ENCODE data around the gene COX6B1. TPM values are rescaled to one million over a fixed set of nuclear protein-coding genes. Genes with fewer than 3 reads are reported as not detected.
A peak's percentile ranks its signal among the peaks of the same experiment; 100 is the strongest.
"Not testable (repeated sequence)": the region's sequence is repeated elsewhere in the genome, so short reads cannot be mapped to it uniquely, and the experiment has no call there.

COX6B1 gene
- total and polyA plus RNA-seq, 11 donors, result 944 to 4,659 (median 1,351) TPM

- ATAC-seq (no peak), DNase-seq (no peak)
- Histone ChIP-seq H3K9me3 (no peaks in the 10 kb centered on the region), H3K27ac (no peak overlapping the region), H3K27me3 (peaks cover 5 to 62% (median 31%) of the 10 kb centered on the region in 9 donors), H3K36me3 (no peaks in the 10 kb centered on the region), H3K4me3 (no peak overlapping the region), H3K4me1 (peaks cover 0 to 8% (median 0%) of the 10 kb centered on the region in 12 donors)
- WGBS, 4 donors, result 73 to 83% (median 79%) methylated on average over 15 of the region's 15 CpGs
- intact Hi-C loops (cut with DNase I), result no loop called here
- TF ChIP-seq POLR2A (IDR thresholded peaks at IDR 0.05) (no peak), CTCF (IDR thresholded peaks at IDR 0.05) (no peak)
These were observed 27.5 kb downstream of the COX6B1 start for GRCh38 chr19:35675589-35676140.

GRCh38 chr19:35689836-35690235 is 41.7 kb downstream of the COX6B1 start:
- Histone ChIP-seq H3K4me1 (peaks cover 0 to 4% (median 0%) of the 10 kb centered on the region in 12 donors), H3K27me3 (no peaks in the 10 kb centered on the region), H3K4me3 (no peak overlapping the region), H3K27ac (no peak overlapping the region), H3K36me3 (no peaks in the 10 kb centered on the region), H3K9me3 (no peaks in the 10 kb centered on the region)
- no peak for DNase-seq
- intact Hi-C loops (cut with DNase I), result loop anchor here in 5 of 10 donors (5.0 to 10.0 kb wide), 5 partner anchors 132 to 247 kb away; partner anchors contain the start of gene LRFN3 (in 2 of the 5)
- 47 to 61% (median 59%) methylated on average over 4 of the region's 4 CpGs for WGBS, 4 donors
- no peak for ATAC-seq
- no peak for TF ChIP-seq CTCF (IDR thresholded peaks at IDR 0.05)
- no peak for TF ChIP-seq POLR2A (IDR thresholded peaks at IDR 0.05)

- not testable (repeated sequence) for H3K36me3 ChIP-seq, H3K27me3 ChIP-seq, H3K9me3 ChIP-seq, H3K4me1 ChIP-seq, DNase-seq, H3K27ac ChIP-seq, ATAC-seq, H3K4me3 ChIP-seq
- 93 to 95% (median 94%) methylated on average over 22 to 37 of the region's 37 CpGs for WGBS, 4 donors
- intact Hi-C loops (cut with DNase I), result loop anchor here in 5 of 10 donors (5.0 to 10.0 kb wide), 5 partner anchors 131 to 246 kb away; partner anchors contain the start of gene LRFN3 (in 2 of the 5)
These were observed 43.0 kb downstream of the COX6B1 start for GRCh38 chr19:35691106-35691505.

GRCh38 chr19:35692010-35692409 is 43.9 kb downstream of the COX6B1 start:
- no peaks in the 10 kb centered on the region for H3K9me3 ChIP-seq
- TF ChIP-seq POLR2A (IDR thresholded peaks at IDR 0.05) (no peak), CTCF (IDR thresholded peaks at IDR 0.05) (no peak)
- DNase-seq (peak in 1 of 5 donors; percentile 65), ATAC-seq (no peak)
- H3K27me3 ChIP-seq, result no peaks in the 10 kb centered on the region
- H3K36me3 ChIP-seq, result no peaks in the 10 kb centered on the region
- H3K27ac ChIP-seq, result no peak overlapping the region
- H3K4me3 ChIP-seq, result no peak overlapping the region
- 70 to 84% (median 82%) methylated on average over 6 to 11 of the region's 11 CpGs for WGBS, 4 donors
- intact Hi-C loops (cut with DNase I), result loop anchor here in 7 of 10 donors (2.0 to 10.0 kb wide), 8 partner anchors 25 to 245 kb away; partner anchors contain the start of gene LRFN3 (in 2 of the 7)
- H3K4me1 ChIP-seq, result peaks cover 0 to 4% (median 0%) of the 10 kb centered on the region in 12 donors

Measured in heart left ventricle (tissue), 16 donors.